GM18502 (cell line): ENCODE results near the gene ERI3.

ENCODE experiments used
- ATAC-seq: cut with Tn5 transposase; IDR thresholded peaks from one replicate; pipeline ENCODE4 v1.9.1; 2021; ENCODE audit warnings: mild to moderate bottlenecking; ENCODE audit not compliant: unreplicated experiment, poor library complexity

ERI3 gene, protein sequence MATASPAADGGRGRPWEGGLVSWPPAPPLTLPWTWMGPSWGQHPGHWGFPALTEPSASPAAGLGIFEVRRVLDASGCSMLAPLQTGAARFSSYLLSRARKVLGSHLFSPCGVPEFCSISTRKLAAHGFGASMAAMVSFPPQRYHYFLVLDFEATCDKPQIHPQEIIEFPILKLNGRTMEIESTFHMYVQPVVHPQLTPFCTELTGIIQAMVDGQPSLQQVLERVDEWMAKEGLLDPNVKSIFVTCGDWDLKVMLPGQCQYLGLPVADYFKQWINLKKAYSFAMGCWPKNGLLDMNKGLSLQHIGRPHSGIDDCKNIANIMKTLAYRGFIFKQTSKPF

DNA sequence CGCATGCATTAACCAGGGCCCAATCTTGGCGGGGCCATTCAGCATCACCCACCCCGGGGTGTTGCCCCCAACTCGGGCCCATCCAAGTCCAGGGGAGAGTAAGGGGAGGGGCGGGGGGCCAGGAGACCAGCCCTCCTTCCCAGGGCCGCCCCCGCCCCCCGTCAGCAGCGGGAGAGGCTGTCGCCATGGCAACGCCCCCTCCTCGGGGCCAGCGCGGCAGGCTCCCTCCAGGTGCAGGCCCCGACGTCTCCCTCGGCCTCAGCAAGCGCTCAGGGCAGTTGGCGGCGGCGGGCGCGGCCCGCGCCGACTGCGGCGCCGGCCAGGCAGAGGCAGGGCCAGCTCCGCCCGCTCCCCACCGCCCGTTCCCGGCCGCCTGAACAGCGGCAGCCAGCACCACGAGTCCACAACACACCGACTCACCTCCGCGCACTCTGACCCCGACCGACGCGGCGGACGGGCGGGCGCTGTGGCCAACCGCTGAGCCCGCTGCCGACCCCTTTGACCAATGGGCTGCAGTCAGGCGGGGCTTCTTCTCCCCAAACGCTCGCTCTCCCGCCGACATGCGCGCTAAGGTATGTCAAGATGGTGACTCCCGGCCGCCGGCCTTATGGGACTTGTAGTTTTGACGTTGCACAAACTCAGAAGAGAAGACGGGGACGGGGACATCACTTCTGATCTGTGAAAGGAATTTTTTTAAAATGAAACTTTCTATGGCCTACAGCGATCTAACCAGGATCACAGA lies at the start of gene ERI3:
TSS of gene ERI3 (minus strand) at position 418 of the 742 bp plus-strand sequence. CDS start at position 187, 231 bp downstream.
- peak; percentile 98 for ATAC-seq

DNA sequence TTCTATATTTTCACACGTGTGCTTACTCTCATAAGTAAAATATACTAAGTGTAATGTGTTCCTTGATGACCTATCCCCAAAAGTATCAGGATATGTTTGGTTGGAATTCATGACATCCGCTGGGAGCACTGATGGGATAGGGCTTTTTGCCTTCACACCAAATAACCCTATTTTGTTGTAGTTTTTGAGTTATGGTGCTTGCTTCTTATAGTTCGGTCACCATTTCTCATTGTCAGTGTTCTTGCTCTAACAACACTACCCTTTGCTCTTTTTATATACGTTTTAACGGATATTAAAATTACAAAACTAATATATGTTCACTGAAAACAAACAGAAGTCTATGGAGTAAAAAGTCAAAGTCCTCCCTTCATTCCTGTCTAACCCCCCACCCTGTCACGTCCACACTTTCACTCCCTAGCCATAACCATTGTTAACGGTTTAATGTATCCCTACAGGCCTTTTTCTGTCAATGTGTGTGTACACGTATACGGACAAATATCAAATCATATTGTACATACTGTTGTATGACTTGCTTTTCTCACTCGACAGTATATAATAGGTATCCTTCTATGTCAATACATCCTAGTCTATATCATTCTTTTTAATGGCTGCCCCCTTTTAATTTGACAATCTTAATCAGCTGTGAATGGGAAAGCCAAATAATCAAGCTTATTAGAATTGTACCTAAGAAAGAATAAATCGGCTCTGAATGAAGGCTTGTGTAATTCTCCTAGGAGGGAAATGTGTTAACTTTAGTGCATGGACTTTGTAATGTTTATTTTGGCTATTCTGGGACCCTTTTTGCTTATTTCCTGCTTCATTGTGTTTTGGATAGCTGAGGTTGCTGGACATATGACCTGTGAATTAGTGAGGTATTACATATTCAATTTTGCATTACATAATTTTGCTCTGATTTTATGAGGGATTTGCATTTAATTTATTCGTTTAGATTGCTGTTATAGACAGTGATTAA lies 46.5 kb upstream of the ERI3 start:
- no peak for ATAC-seq

DNA sequence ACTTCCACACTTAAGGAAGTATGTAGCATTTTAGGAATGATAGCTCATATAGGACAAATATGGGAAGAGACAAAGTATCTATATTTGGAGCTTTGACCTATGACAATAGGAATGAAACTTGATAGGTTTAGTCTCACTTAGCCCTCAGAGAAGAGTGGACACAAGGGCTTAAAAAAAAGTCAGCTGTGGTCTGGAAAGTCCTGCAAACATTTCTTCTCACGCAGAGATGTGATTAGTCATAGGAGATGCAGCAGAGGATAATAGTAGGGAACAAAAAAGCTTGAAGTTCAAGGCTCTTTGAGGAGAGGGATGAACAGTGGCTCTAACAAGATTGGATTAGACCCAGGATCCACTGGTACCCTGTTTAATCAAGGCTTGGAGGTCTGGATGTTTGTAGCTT lies 35.2 kb upstream of the ERI3 start:
- no peak for ATAC-seq

DNA sequence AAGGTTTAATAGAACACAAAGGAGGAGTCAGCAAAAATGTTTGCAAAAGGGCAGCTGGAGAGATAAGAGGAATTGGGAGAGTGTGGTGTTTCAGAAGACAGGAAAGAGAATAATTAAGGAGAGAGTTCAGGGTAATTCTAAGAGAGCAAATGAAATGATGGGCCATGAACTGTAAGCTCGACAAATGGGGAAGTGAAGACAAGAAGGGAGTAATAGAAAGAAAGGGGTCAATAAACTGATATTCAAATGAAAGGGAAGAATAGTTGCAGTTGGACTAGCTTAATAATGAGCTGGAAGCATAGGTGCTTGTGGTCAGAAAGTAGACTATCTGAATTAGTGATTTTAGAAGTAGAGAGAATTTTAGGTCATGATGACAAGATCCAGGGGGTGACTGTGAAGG lies 34.4 kb upstream of the ERI3 start:
- no peak for ATAC-seq

DNA sequence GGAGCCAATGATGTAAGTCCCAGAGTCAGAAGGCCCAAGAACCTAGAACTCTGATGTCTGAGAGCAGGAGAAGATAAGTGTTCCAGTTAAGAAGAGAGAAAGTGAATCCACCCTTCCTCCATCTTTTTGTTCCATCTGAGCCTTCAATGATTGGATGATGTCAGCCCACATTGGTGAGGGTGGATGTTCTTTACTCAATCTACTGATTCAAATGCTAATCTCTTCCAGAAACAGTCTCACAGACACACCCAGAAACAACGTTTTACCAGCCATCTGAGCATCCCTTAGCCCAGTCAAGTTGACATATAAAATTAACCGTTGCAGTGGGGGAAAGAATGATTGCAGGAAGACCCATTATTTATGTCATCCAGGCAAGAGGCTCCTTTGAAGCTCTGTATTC lies 33.5 kb upstream of the ERI3 start:
- no peak for ATAC-seq

DNA sequence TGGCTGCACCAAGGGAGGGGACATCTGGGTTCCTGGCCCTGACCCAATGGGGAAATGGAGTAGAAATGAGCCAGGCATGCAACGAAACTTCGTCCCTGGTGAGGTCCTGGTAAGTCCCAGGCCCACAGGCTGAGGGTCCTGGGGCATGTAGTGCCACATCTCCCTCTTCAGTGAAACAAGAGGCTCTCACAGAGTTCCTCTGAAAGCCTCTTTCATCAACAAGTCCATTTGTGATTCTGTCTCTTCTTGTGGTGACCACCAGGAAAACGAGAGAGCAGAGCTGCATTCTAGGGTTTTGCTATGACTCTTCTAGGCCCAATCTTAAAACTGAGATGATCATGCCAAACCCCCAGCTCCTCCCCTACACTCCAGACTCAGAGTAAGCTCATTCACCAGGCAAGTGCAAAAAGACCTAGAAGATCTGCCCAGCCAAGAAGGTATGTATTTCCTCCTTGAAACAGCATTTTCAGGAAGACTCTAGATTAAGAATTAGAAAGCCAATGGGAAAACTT lies 25.7 kb upstream of the ERI3 start:
- no peak for ATAC-seq

DNA sequence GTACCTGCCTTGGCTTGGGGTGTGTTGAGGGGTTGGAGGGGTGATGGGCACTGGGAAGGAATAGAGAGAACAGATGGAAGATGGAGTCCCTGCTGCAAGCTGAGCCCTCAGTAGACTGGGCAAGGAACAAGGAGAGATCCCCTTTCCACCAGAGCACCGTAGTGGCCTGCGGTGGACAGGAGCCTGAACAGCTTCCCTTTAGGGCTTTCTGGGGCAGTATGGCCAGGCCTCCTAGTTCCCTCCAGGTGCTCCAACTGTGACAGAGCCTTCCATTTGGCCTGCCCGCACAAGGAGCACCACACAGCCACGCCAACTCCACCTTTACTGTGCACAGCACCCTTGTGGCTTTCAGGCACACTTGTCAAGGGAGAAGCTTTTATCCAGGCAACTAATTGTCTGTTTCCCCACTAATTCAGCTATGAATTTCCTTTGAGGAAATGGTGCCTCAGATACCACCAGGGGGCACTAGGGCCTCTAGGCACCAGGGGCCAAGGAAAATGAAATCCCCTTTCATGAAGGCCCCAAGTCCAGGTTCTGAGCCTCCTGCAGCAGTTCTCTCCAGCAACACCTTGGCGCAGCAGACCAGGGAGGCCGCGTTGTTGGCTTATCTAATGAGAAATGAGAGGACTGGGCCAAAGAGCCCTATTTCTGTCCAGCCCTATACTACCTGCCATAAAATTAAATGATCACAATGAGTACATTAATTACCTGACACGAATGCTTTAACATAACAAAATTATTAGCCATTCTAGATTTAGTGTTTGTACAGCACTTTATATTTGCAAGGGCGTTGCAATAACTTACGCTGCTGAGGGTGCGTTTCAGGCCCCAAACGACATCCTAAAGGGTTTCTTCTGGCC lies 23.1 kb upstream of the ERI3 start:
- ATAC-seq = no peak

DNA sequence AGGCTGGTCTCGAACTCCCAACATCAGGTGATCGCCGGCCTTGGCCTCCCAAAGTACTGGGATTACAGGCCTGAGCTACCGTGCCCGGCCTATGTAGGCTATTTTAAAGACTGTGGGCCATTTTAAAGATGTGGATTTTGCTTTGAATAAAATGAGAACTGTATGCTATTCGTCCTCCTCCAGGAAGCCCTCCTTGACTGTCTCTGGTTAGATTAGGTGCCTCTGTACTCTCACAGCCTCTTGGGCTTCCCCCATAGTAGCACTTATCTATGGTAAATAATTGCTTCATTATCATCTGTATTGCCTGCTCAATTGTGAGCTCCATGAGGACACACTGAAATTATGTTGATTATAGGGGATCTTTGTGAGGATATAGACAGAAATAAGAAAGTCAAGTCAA lies 20.5 kb upstream of the ERI3 start:
- ATAC-seq = no peak

DNA sequence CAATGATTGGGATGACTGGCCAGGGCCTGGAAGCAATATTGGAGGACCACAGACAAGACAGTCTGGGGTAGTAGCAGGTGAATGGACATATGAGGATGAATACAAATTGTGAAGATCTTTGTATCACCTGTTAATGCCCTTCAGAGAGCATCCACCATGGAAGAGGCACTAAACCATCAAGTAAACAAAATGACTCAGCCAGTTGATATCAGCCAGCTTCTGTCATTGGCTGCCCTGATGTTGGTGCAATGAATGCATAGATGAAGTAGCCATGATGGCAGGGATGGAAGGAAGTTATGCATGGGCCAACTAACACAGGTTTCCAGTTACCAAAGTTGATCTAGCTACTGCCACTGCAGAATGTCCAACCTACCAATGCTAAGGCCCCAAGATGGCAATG lies 16.1 kb upstream of the ERI3 start:
- no peak for ATAC-seq

DNA sequence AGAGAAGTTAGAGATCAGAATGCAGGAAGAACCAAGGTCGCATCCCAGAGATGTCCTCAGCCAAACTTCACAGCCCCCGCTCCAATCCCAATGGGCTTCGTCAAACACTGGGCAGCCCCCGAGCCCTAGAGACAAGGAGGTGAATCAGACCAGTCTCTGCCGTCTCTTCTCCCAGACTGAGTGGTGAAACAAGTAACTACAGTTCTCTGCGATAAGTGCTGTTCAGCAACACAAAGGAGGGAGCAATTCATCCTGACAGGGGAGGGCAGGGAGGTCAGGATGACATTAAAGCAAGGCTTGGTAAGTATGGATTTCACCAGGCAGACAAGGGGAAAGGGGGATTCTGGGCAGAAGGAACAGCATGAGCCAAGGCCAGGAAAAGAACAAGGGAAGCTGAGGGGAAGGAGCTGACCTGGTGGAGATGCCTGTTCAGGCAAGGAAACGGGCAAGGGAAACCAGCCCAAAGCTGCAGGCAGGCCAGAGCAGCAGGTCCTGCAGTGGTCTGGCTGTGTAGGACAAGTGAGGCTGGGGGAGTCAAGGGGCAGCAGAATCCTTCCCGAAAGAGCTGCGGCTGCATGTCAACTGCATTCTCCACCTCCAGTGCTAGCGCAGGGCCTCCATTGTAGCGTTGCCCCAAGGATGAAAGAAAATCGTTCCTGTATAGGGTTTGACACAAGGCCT lies 13.6 kb upstream of the ERI3 start:
- ATAC-seq = no peak

DNA sequence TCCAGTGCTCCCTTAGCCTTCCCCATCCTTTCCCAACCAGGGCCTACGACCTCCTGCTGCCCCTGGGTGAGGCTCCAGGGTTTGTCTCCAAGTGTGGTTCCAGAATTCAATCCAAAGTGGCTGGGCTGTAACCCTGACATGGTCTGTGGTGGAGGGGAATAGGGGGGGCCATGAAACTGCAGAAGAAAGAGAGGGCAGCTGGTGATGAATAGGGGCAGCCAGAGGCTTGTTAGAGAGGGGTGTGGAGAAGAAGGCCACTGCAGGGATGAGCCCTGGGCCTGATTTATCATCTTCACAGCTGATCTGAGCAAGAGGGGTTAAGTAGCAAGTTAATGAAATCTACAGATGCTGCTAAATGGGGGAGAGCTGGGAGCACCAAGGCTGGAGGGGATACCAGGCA lies 12.9 kb upstream of the ERI3 start:
- ATAC-seq = no peak

DNA sequence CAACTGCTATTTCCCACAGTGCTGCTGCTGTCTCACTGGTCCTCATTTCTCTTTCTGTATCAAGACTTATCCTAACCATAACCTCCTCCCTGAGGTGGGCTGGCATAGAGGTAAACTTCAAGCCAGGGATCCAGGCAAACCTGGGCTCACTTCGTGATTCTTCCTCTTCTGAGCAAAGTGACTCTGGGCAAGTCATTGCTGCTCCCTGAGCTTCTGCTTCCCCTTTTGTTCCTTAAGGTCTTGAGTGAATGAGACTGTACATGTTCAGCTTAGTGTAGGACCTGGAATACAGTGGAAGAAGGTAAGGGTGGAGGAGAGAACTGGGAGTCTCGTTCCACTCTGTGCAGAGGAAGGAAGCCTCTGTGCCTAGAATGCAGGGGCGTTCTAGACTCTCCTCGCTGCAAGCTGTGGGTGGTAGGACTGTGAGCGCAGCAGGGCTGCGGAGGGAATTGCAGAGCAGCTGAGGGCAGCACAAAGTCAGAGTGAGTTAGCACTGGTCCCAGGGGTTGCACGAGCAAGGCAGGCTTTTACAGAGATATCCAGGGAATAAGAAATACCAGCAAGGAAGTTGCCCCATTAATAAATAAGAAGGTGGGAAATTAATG lies 11.4 kb upstream of the ERI3 start:
- no peak for ATAC-seq

DNA sequence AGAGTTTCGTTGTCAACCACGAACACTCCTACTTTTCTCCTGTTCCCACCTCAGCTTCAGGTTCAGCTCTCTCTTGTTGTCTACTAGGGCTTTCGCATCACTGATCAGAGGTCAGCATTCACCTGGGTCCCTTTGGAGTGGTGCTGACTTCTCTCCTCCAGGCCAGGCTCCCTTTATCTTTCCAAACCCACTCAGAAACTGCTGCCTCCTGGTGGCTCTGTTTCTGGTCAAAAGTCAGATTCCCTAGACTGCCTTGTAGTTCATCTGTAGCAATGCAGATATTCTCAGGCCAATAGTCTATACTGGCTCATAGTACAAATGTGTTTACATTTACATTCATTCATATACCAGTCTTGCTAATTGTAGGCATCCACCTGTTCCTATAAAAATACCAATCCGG lies 6.4 kb upstream of the ERI3 start:
- ATAC-seq = no peak

DNA sequence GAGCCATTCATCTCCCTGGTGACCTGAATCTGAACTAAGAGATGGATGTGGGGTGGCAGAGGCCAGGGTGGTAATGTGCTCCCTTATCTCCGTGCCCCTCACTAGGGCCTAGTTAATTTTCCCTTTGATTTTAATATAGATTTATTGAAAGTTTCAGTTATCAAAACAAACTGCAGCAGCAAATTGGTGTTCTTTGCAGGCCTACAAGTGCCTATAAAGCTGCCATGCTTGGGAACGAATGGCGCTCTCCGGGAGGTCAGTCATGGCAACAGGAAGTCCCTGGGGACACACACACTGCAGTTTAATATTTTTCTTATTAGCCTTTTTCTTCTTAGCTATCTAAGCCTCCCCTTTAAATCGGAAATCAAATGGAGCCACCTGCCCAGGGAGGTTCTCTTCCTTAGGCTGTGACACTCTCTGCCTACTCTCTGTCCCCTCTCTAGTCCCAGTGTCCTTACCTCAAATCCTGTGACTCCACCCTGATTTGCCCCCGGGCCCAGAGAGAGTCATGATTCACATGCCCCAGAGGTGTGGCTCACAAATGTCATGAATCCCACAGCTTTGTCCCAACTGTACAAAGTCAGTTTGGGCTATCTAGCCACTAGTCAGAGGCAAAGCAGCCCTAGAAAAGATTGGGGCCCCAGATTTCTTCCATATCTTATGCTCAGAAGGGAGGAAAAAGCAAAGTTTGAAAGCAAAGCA lies 4.3 kb upstream of the ERI3 start:
- ATAC-seq = no peak

DNA sequence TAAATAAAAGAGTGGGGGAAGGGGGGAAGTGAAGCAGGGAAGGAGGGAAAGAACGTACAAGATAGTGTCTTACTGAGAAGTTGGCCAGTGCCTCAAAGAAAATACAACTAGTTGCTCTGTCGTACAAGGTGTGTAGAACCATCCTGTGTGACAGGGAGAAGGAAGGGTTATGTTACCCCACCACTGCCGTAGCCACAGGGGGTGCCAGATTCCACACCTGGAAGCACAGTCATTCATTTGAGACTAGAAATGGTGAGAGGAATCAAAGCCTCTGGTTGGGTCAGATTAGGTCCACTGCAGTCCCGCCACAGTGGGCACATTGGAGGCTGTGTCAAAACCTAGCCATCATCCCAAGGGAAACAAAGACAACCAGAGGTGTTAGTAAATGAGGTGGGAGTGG lies 2.7 kb upstream of the ERI3 start:
- ATAC-seq = no peak

DNA sequence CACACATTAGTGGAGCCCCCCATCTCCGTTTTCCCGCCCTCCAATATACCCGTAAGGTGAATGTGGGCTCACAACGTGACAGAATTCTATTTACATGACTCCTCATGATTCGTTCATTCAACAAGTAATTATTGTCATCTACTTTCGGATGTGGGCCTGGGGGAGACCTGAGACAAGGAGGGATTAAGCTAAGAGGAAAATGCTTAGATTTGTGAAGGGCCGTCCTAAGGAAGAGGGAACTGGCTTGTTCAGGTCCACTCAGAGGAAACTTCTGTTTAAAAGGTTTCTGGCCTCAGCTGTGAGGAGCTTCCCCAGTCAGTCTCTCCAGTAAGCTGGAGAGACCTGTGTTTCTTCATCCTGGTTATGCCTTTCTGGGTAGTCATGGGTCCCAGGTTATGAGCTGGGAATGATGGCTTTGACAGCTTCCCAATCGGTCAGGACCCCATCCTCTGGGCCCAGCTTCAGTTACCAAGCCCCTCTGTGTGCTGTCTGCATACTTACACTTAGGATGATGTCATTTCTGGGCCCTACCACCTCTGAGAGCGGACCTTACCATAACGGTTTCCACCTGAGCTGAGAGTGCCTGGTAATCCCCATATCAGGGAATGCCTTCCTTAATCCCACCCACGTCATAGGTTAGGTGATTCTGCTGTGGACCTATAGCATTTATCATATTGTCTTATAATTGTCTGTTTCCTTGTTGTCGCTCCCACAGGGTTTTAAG lies 687 bp upstream of the ERI3 start:
- no peak for ATAC-seq

DNA sequence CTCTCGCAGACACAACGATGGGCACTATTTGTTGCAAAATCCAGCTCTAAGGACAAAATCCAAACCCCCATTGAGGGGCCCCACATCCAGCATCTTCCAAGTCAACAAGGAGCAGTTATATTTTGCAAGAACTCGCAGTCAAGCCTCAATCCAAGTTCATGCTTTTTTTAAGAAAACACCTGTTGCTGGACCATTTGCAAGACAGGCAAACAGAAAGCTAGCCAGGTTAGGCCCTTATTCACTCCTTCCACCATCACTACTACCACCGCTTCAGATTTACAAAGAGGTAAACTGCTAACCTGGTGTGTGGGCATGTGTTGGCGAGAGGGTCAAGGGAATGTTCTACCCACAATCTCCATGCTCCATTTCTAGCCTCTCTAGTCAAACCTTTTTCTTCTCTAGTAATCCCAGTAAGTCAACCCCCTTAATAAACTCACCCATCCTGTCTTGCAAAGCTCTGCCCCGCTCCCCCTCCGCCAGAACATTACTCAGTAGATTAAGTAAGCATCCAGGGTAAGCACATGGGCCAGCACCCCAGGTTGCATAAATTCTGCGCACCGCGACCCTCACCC lies 703 bp downstream of the ERI3 start:
- ATAC-seq = no peak
